HG03045 (cell line): Measurements from ENCODE around the gene TSSK6.

Experiments
- ATAC-seq: cut with Tn5 transposase; IDR thresholded peaks from one replicate; pipeline ENCODE4 v1.9.1; 2021; ENCODE audit warnings: mild to moderate bottlenecking, moderate library complexity; ENCODE audit not compliant: unreplicated experiment

The TSSK6 gene

GRCh38 chr19:19507354-19507753 lies 8.0 kb downstream of the TSSK6 start:
- no peak for ATAC-seq

- ATAC-seq = no peak
Observed at GRCh38 chr19:19506592-19506991, 8.8 kb downstream of the TSSK6 start.

- no peak for ATAC-seq
Observed at GRCh38 chr19:19505669-19506326, 9.6 kb downstream of the TSSK6 start.

DNA sequence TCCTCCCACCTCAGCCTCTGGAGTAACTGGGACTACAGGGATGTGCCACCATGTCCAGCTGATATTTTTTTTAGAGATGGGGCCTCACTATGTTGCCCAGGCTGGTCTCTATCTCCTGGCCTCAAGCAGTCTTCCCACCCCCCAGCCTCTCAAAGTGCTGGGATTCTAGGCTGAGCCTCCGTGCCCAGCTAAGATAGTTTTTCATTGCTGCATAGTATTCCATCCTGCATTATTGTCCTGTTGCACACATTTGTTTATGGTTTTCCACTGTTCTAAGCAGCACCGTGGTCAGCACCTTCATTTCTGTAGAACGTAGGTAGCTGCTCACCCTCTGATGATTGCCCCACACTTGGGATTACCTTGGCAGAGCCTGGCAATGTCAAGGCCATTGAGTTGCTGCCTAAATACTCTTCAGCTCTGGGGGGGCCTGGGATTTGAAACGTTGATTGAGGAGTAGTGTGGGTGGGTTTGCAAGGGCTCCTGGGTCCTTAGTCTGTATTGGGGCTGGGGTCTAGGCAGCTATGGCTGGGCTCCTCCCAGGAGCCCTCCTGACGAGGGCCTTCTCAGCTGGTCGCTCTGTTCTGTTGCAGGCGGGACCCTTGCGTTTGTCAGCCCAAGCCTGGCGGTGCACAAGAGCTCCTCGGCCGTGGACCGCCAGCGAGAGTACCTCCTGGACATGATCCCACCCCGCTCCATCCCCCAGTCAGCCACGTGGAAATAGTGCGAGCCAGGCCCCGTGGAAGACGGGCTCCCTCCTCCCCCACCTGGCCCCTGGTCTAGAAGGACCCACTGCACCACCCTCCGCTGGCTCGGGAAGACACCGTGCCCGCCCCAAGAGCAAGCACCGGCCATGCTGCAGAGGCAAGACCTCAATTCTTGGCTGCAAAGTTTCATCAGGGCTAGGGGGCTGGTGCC lies 10.3 kb downstream of the TSSK6 start:
- ATAC-seq = no peak

DNA sequence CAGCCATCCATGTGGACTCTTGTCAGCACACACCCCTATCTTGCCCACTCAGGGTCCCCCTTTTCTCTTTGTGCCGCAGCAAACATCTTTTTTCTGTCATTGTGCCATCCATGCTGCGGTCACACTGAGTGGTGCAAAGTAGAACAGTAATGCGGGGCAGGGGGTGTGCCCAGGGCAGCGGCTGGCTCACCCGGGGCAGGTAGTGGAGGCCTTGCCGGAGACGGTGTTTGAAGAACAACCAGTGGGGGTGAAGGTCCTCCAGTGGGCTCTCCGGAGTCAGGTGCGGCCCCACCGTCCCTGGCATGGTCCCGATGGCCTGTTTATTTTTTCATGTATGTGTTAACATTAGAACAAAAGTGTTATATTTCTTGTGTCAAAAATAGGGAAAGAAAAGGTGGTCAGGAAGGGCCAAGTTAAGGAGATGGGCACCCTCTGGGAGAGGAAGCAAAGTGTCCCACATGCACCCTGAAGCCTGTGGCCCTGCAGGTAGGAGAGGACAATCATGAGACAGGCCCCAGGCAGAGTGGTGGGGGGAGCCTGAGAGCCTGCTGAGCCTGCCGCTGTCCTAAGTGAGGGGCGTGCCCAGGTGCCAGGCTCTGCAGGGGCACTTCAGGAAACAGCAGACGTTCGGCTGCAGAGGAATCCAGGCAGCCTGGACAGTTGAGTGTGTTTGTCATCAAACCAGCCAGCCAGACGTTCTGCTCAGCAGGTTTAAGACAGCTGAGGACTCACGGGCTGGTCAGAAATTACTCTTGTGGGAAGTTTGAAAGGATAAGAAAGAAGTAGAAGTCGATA lies 12.3 kb downstream of the TSSK6 start:
- no peak for ATAC-seq

DNA sequence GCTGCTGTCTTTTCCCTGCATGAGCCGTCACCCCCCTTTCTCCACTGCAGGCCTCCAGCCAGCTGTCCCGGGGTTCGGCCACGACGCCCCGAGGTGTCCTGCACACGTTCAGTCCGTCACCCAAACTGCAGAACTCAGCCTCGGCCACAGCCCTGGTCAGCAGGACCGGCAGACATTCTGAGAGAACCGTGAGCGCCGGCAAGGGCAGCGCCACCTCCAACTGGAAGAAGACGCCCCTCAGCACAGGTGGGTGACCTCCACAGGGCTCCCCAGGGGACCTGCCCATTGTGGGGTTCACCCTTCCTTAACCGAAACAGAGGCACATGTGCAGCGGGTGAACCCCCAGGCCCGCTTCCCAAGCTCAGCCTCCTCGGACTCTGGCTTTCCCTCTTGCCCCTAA lies 13.1 kb downstream of the TSSK6 start:
- no peak for ATAC-seq

- ATAC-seq = no peak
Observed at GRCh38 chr19:19501798-19502197, 13.6 kb downstream of the TSSK6 start.

DNA sequence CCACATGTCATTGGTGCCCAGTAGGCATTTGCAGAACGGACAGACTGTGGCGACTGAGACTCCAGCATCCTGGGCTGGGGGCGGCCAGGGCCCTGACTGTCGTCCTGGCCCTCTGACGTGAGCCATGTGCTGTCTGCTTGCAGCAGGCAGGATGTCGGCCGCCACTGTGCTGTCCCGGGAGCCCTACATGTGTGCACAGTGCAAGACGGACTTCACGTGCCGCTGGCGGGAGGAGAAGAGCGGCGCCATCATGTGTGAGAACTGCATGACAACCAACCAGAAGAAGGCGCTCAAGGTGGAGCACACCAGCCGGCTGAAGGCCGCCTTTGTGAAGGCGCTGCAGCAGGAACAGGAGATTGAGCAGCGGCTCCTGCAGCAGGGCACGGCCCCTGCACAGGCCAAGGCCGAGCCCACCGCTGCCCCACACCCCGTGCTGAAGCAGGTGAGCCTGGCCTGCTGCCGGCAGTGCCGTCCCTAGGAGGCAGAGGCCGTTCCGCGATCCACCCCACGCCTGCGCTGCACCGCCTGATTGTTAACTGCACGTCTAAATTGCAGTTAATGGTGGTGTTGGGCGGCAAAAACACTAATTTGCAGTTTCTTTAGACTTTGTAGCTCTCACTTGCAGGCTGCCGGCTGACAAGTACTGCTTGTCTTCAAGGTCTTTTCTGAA lies 14.2 kb downstream of the TSSK6 start:
- ATAC-seq = no peak

- ATAC-seq = no peak
Observed at GRCh38 chr19:19499272-19499995, 15.9 kb downstream of the TSSK6 start.

GRCh38 chr19:19498255-19498991 lies 16.9 kb downstream of the TSSK6 start:
- ATAC-seq = no peak

- no peak for ATAC-seq
Observed at GRCh38 chr19:19495614-19496603, 19.4 kb downstream of the TSSK6 start.

GRCh38 chr19:19493841-19494546 lies 21.4 kb downstream of the TSSK6 start:
- no peak for ATAC-seq

DNA sequence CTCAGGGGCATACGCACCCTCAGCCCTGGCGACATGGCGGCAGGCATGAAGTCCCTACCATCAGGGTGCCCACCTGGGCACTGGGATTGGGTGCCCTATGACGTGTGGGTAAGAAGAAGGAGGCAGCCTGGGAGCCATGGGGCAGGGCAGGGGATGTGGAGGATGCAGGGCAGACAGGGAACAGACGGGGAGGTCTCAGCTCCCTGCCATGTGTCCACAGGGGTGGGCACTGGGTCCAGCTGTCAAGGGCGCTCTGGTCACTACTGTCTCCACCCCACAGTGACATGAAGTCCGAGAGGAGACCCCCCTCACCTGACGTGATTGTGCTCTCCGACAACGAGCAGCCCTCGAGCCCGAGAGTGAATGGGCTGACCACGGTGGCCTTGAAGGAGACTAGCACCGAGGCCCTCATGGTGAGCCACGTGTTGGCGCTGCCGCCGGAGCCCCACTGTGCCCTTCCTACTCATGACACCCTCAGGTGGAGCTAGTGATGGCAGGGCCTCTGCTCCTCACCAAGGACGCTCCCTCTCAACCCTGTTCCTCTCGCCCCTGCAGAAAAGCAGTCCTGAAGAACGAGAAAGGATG lies 23.2 kb downstream of the TSSK6 start:
- ATAC-seq = no peak

DNA sequence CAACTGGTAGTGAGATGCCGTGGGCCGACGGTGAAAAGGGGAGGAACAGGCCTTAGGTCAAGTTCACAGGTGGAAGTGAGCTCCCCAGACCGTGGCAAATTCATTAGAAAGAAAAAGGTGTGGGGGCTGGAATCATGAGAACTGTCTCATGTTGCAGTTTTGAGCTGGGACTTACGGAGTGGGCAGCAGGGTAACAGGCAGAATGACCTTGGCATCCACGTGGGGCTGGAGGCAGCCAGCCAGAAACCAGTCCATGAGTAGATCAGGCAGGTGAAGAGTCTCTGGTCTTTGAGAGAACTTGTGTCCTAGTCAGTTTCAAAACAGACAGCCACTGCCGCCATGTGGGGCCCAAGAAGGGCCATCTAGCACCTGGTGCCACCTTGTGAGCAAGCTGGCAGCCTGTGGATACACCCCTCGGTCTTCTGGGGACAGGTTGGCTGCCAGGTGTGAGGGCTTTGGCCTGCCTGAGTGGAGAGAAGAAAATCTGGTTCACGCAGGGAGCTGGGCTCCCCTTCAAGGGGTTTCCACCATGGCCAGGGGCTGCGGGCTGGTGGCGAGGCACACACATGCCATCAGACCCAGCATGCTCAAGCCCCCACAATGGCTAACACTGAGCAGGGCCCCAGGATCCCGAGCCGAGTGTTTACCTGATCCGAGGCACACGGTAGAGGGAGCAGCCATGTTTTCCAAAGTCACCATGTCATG lies 23.9 kb downstream of the TSSK6 start:
- ATAC-seq = no peak

DNA sequence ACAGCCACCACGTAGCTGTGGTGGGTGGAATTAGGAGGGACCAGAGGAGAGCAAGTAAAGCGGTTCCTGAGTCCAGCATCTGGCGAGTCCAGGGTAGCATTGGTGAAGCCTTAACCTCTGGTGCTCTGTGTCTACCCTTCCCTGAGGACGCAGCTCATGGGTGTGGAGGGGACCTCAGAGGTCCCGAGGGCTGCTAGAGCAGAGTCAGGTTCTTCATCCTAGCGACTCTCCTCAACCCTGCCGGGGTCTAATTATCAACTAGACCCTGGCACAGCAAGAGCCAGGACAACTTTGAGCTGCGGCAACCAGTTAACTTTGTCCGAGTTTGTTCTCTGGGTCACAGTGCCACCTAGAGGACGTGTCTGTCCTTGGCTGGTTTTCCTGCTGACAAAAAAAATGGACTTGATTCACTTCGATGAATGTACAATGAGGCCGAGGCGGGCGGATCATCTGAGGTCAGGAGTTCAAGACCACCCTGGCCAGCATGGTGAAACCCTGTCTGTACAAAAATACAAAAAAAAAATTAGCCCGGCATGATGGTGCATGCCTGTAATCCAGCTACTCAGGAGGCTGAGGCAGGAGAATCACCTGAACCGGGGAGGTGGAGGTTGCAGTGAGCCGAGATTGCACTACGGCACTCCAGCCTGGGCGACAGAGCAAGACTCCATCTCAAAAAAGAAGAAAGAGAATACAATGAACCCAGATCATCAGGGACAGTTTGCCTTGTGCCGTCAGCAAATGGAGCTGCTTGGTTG lies 25.0 kb downstream of the TSSK6 start:
- ATAC-seq = no peak

- ATAC-seq = no peak
Observed at GRCh38 chr19:19489804-19490204, 25.5 kb downstream of the TSSK6 start.
